ENCODE results near the gene TIMP2. TPM values are rescaled to one million over a fixed set of nuclear protein-coding genes. Genes with fewer than 3 reads are reported as not detected.

Gene TIMP2
- total RNA-seq, 1 experiment from 2014 or later = 29.0 TPM

DNA sequence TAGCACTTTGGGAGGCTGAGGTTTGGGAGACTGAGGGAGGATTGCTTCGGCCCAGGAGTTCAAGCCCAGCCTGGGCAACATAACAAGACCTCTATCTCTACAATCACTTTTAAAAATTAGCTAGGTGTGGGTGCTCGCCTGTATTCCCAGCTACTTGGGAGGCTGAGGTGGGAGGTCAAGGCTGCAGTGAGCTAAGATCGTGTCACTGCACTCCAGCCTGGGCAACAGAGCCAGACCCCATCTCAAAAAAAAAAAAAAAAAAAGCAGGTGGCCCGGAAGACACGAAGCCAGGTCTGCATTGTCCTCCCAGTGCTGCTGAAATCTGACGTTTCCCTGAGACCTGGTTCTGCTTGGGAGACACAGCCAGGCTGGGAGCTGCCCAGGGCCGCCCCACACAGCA lies 18.8 kb upstream of the TIMP2 start:
- Histone ChIP-seq H2BK15ac (ENCODE audit: low read depth, low read length) (no peak overlapping the region), H2BK120ac (ENCODE audit: low read depth, low read length, poor library complexity, severe bottlenecking) (no peak overlapping the region), H3K18ac (ENCODE audit: insufficient read length, low read depth, low read length) (no peak overlapping the region), H3T11ph (ENCODE audit: low read length) (no peak overlapping the region), H3K79me2 (ENCODE audit: insufficient read depth, low read length) (no peaks in the 10 kb centered on the region), H3K27me3 (ENCODE audit: insufficient read depth, low read length) (no peaks in the 10 kb centered on the region), H3K4me1 (ENCODE audit: insufficient read depth, low read length) (no peaks in the 10 kb centered on the region), H3K23ac (ENCODE audit: insufficient read length, low read depth, low read length) (no peak overlapping the region), H4K91ac (ENCODE audit: insufficient read length, low read depth, low read length) (no peak overlapping the region), H3K79me1 (ENCODE audit: insufficient read depth, low read depth, low read length, poor library complexity, severe bottlenecking) (no peaks in the 10 kb centered on the region), H2BK12ac (ENCODE audit: insufficient read length, low read depth, low read length) (no peak overlapping the region), H4K8ac (replicated peaks; ENCODE audit: insufficient read length, low read depth, low read length) (no peak overlapping the region), H2AK5ac (ENCODE audit: insufficient read length, low read length) (no peak overlapping the region), H4K5ac (ENCODE audit: insufficient read length, low read depth, low read length) (no peak overlapping the region), H4K20me1 (ENCODE audit: control insufficient read depth, insufficient read depth, insufficient read length) (no peaks in the 10 kb centered on the region), H3K56ac (ENCODE audit: insufficient read length, low read depth, low read length) (no peak overlapping the region), H3K14ac (ENCODE audit: insufficient read depth, low read length) (no peak overlapping the region), H2BK5ac (ENCODE audit: insufficient read length, low read length) (no peak overlapping the region), H3K23me2 (ENCODE audit: insufficient read length, low read depth, low read length, poor library complexity, severe bottlenecking) (no peaks in the 10 kb centered on the region), H3K27ac (ENCODE audit: insufficient read length, low read depth, low read length) (no peak overlapping the region), H3K9me3 (ENCODE audit: control insufficient read depth, low read depth, low read length) (no peaks in the 10 kb centered on the region), H3K9ac (ENCODE audit: extremely low read depth, insufficient read length, low read length) (no peak overlapping the region), H2AFZ (ENCODE audit: low read length) (no peak overlapping the region), H2BK20ac (ENCODE audit: low read depth, low read length, poor library complexity, severe bottlenecking) (no peak overlapping the region), H3K4me2 (ENCODE audit: insufficient read depth, insufficient read length, low read length) (no peak overlapping the region), H3K4ac (ENCODE audit: low read depth, low read length) (no peak overlapping the region)
- TF ChIP-seq, protein P1, sequence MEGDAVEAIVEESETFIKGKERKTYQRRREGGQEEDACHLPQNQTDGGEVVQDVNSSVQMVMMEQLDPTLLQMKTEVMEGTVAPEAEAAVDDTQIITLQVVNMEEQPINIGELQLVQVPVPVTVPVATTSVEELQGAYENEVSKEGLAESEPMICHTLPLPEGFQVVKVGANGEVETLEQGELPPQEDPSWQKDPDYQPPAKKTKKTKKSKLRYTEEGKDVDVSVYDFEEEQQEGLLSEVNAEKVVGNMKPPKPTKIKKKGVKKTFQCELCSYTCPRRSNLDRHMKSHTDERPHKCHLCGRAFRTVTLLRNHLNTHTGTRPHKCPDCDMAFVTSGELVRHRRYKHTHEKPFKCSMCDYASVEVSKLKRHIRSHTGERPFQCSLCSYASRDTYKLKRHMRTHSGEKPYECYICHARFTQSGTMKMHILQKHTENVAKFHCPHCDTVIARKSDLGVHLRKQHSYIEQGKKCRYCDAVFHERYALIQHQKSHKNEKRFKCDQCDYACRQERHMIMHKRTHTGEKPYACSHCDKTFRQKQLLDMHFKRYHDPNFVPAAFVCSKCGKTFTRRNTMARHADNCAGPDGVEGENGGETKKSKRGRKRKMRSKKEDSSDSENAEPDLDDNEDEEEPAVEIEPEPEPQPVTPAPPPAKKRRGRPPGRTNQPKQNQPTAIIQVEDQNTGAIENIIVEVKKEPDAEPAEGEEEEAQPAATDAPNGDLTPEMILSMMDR (conservative IDR thresholded peaks at IDR 0.05) = no peak
- Mint-ChIP-seq H3K27ac (no peak overlapping the region), H3K9me3 (no peaks in the 10 kb centered on the region; a peak in 1 of 5 replicates), H3K36me3 (ENCODE audit: insufficient read depth in 1 of 3, low read depth in 3 of 3) (no peaks in the 10 kb centered on the region), H3K4me3 (no peak overlapping the region), H3K27me3 (ENCODE audit: low read depth) (peaks cover 14% of the 10 kb centered on the region), H3K4me1 (peaks cover 0 to 16% of the 10 kb centered on the region in 2 experiments; a peak in 1 of 4 replicates)
- no CpG with 5 or more reads among the region's 7 CpGs for WGBS (ENCODE audit: extremely low coverage, insufficient read length, low lambda C conversion rate)
- no peak for DNase-seq

Data from H9 (cell line).